Measurements from ENCODE around the gene BLZF1.
"Not testable (repeated sequence)": the region's sequence is repeated elsewhere in the genome, so short reads cannot be mapped to it uniquely, and the experiment has no call there.

GRCh38 chr1:169334727-169335126 lies 33.3 kb upstream of the BLZF1 start:
- TF ChIP-seq CTCF (conservative IDR thresholded peaks at IDR 0.05; ENCODE audit: low read length); EZH2phosphoT487 (IDR thresholded peaks at IDR 0.05; ENCODE audit: borderline replicate concordance, low read depth, low read length): not testable (repeated sequence)

Data from OCI-LY7 (cell line).